Suppressor macrophage (primary cell): Measurements from ENCODE around the gene PCDH18.
"Not testable (repeated sequence)": the region's sequence is repeated elsewhere in the genome, so short reads cannot be mapped to it uniquely, and the experiment has no call there.

ENCODE experiments used
- DNase-seq, 4 experiments: peaks; one replicate each; pipeline ENCODE4 v3.0.0-alpha.2; 2020 to 2022

Gene PCDH18

GRCh38 chr4:137528673-137529072, 3.6 kb downstream of the PCDH18 start:
- DNase-seq: no peak

- DNase-seq: no peak
Measured at GRCh38 chr4:137526681-137527080, 5.6 kb downstream of the PCDH18 start.

DNA sequence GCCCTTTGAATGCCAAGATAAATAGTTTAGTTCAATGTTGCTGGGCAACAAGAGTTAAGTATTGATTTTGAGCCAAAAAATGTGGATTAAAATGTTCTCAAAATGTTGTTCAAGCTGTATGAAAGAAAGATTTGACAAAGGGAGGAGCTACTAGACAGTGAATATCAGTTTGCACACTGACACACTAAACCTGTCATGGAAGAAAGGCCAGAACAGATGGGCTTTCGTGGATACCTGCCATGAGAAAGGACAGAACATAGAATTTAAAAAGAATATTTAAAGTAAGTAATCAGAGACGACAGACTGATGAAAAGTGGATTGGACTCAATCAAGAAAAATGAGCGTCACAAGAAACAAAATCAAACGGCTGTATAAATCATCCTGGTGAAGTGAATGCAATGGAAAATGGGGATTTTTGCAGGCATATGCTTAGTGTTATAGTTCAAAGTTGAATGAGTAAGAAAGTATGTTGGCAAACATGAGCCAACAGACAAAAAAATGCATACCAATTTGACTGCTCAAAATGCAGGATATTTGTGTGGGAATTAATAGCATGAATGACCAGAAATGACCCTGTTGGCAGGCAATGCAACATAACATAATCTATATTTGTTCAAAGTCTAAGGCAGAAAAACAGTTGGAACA, 7.4 kb downstream of the PCDH18 start:
- DNase-seq: no peak

DNA sequence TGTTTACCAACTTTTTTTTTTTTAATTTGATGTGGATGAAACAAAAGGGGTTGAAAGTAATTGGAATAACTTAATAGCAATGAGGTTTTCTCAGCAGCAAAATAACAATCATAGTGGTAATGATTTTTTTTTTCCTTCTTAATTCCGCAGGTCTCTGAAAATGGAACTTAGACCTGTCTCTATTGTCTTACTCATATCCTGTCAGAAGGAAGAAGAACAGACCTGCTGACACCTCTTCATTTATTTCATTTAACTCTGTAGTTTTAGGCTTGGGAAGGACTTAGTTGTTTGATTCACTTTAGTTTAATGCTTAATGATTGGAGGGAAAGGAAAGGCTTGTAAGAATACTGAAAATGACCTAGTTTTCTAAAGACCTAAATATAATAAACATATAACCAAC, 9.0 kb downstream of the PCDH18 start:
- no peak for DNase-seq

DNA sequence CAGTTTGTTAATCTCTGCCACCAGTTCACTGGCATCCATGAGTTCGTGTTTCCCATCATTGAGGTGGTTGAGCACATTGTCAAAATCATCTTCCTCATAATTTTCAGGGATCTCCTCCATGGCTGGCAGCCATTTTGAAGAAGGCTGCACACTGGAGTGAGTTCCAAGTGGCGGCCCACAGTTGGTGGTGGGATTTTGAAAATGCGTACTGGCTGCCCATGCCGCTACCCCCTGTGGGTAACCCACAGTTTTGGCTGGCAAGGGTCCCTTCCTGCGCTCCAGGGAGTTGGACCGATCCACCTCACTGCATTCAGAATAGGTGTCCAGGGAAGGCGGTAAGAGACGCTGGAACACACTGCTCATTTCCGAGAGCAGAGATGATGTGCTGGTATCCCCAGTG, 11.2 kb downstream of the PCDH18 start:
- no peak for DNase-seq

- DNase-seq: no peak
Measured at GRCh38 chr4:137519406-137519805, 12.9 kb downstream of the PCDH18 start.

DNA sequence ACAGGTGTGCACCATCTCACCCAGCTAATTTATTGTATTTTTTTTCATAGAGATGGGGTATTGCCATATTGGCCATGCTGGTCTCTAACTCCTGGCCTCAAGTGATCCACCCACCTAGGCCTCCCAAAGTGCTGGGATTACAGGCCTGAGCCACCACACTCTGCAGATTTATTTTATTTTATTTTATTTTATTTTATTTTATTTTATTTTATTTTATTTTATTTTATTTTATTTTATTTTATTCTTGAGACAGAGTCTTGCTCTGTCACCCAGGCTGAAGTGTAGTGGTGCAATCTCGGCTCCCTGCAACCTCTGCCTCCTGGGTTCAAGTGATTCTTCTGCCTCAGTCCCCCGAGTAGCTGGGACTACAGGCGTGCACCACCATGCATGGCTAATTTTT, 15.0 kb downstream of the PCDH18 start:
- DNase-seq: not testable (repeated sequence)

GRCh38 chr4:137514406-137515111, 17.7 kb downstream of the PCDH18 start:
- no peak for DNase-seq

- DNase-seq: peak in 1 of 4 experiments; percentile 0
Measured at GRCh38 chr4:137510557-137511265, 21.6 kb downstream of the PCDH18 start.

DNA sequence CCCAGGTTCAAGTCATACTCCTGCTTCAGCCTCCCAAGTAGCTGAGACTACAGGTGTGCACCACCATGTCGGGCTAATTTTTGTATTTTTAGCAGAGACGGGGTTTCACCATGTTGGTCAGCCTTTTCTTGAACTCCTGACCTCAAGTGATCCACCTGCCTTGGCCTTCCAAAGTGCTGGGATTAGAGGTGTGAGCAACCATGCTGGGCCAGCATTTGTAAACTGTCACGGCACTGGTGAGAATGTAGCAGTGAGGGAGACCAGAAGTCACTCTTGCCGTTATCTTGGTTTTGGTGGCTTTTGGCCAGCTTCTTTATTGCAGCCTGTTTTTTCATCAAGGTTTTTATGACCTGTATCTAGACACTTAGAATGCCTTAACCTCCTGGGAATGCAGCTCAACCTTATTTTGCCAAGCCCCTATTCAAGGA, 22.4 kb downstream of the PCDH18 start:
- DNase-seq: no peak

DNA sequence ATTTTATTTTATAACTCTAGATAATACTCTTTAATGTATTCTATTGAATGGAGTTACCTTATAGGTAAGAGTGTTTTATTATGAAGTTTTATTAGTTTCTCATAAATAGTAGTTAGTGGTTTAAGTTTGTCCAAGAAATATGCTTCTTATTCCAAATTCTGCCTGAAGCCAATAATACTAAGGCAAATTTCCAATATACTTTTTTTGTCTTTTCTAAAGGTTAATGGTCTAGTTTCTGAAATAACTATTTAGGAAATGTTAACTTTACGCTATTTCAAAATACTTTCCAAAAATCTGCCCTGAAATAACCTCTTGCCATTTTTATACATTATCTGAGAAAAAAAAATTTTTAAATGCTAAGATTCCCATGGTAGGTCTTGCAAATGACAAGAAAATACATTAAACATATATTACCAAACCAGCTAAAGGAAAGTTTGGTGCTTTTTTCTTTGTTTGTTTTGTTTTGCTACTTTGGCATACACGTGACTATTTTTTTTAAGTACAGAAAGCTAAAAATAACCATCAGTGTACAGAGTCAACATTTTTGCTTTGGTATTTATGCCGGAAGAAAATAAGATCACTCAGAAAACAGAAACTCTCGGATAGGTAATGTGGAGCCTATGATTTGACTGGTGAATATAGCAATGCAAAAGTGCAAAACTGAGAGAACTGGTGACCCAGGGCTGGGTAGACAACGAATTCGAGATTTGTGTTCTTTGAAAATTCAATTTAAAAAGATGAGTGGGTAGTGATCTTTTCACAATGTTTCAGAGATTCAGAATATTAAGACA, 29.8 kb downstream of the PCDH18 start:
- no peak for DNase-seq

DNA sequence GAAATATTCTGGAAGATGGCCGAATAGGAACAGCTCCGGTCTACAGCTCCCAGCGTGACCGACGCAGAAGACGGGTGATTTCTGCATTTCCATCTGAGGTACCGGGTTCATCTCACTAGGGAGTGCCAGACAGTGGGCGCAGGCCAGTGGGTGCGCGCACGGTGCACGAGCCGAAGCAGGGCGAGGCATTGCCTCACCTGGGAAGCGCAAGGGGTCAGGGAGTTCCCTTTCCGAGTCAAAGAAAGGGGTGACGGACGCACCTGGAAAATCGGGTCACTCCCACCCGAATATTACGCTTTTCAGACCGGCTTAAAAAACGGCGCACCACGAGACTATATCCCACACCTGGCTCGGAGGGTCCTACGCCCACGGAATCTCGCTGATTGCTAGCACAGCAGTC, 36.0 kb downstream of the PCDH18 start:
- DNase-seq: not testable (repeated sequence)

DNA sequence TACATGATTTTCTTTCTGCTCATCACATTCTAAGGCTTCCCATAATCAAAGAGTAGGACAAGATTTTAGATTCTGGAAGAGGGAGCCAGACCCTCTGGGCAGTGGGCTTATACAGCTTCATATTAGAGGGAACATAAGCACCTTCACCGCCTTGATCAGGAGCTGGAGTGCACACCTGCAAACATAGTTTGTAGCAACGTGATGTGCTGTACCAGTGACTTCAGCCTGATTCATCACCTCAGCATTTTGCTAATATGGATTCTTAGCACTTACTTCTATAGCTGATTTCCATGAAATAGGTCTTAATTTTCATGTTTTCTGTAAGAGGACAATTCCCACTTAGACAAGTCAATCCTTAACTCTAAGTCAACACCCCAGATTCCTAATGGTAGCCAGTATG, 36.7 kb downstream of the PCDH18 start:
- DNase-seq: no peak

DNA sequence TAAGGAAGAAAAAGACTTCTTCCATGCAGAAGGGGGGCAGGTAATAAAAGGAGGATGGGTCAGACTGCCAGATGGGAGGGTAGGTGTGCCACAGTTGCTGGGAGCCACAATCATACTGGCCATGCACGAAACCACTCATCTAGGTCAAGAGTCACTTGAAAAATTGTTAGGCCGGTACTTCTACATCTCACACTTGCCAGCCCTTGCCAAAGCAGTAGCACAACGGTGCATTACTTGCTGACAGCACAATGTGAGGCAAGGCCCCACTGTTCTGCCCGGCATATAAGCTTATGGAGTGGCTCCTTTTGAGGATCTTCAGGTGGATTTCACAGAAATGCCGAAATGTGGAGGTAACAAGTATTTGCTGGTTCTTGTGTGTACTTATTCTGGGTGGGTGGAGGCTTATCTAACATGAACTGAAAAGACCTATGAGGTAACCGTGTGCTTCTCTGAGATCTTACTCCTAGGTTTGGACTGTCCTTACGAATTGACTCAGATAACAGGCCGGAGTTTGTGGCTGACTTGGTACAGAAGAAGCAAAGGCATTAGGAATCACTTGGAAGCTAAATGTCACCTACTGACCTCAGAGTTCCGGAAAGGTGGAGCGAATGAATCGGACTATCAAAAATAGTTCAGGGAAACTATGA, 48.9 kb downstream of the PCDH18 start:
- not testable (repeated sequence) for DNase-seq

- DNase-seq: not testable (repeated sequence)
Measured at GRCh38 chr4:137479657-137480056, 52.6 kb downstream of the PCDH18 start.

DNA sequence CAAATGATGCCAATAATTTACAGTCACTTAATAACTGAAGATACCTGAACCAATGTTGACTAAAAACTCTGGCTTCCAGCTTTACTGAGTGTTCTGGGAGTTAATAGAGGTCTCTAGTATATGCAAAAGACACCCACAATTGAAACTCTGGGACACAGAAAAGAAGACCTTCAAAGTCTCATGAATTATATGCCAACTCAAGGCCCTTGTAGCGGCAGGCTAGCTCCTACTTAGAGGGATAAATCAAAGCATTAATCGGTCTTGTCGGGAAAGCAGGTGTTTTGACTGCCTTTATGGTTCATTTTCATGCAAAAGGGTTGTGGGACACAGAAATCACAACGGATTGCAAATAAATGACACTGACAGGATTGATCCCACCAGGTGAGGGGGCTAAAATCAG, 55.9 kb downstream of the PCDH18 start:
- DNase-seq: no peak

DNA sequence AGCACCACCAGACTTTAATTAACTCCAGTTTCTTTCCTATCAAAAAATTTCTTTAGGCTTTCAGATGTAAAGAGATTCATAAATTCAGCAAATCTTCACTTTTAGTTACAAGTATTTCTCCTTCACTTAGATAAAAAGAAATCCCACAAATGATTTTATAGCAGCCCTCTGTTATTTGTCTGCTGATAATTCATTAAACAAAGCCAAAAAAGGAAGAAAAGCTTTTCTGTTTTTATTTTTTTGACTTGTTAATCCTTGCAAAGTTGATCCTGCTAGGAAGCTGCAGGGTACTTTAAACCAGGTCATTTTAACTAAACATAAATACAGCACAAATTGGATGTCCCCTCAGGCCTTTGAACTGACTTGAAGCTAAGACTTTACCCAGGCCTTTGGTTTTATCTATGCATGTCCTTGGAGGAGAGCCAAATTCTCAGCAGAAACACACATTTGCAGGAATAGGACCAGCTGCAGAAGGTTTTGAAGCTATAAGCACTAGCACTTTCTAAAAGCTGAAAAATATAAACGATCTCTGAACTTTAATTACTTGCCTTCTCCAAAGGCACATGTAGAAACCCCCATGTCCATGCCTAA, 57.5 kb downstream of the PCDH18 start:
- DNase-seq: no peak

- no peak for DNase-seq
Measured at GRCh38 chr4:137471895-137472294, 60.4 kb downstream of the PCDH18 start.

DNA sequence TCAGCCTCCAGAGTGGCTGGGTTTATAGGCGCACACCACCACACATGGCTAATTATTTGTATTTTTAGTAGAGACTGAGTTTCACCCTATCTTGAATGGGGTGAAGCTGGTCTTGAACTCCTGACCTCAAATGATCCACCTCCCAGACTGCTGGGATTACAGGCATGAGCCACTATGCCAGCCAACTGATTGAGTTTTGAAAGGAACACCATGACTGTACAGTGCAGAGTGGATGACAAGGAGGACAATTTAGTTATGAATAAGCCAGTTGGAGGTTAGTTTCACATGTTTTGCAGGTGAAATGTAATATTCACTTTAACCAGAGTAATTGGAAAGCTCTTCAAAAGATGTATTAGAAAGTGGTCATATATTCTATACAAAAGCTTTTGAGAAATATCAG, 60.8 kb downstream of the PCDH18 start:
- no peak for DNase-seq

DNA sequence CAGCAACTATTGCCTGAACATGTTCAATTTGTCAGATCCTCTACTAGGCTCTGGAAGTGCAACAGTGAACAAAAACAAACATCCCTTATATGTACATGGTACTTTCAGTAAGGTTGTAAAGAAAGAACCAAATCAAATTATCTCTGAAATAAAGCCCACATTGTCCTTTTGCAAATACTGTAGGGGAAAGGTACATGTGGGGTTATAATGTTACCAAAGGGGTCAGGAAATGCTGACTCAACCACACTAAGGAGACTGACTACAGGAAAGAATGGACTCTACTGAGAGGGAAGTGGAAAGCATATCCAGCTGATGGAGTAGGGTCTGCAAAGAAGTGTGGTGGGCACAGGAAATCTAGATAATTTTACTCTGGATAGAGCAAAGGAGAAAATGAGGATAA, 61.5 kb downstream of the PCDH18 start:
- DNase-seq: no peak
